ENCODE results near the gene RABGAP1.

The RABGAP1 gene

DNA sequence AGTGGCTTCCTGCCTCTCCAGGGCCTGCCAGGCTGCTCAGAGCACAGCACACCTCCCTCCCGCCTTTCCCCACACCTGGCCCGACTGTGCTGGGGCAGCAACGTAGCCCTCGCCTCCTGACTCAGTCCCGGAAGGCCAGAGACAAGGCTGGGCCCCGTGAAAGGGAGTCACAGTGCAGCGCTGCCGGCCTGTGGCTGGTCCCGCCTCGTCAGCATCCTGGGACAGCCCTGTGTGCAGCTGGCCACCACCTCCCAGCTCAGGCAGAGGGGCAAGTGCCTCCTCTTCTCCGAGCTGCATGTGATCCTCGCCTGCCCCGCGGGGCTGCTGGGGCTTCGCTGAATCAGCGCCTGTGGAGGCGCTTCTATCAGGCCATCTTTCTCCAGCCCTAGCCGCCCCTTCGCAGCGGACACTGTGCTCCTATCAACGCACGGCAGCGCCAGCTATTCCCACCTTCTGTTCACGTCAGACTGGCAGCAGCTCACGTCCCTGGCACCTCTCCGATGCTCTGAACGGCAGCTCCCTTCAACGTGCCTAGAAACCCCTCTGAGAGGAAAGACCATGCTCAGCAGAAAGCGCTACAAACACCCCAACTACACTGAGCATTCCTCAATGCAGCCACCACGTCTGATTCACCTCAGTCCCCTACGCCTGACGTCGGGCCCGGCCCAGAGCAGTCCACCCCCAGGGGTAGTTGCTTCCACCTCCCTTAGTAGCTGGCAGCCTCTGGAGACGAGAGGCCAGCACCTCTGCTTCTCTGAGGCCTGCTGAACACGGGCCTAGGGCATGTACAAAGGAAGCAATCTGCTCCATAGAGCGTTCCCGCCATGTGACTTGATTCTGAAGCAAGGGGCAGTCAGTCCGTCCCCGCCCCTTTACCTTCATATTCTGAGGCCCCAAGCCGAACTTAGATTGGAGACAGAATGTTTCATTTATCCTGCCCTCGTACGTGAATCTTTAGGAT, 171.5 kb downstream of the RABGAP1 start:
- DNase-seq (ENCODE audit: low spot score): no peak

DNA sequence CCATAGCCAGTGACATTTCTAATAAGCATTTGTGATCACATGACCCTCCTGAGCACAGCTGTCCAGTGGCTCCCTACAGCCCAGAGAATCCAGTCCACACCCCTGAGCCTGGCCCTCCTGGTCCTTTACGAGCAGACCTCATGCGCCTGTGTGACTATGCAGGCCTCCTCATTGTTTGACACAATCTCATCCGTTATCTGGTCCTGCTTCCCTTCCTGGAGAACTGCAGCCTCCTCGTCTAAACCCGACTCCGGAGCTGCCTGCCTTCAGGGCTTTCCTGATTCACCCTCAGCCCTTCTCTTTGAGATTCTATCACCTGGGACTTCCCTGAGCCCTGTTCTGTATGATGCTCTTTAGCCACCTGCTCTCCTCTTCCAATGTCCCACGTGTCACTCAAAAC, 172.4 kb downstream of the RABGAP1 start:
- no peak for DNase-seq (ENCODE audit: low spot score)

DNA sequence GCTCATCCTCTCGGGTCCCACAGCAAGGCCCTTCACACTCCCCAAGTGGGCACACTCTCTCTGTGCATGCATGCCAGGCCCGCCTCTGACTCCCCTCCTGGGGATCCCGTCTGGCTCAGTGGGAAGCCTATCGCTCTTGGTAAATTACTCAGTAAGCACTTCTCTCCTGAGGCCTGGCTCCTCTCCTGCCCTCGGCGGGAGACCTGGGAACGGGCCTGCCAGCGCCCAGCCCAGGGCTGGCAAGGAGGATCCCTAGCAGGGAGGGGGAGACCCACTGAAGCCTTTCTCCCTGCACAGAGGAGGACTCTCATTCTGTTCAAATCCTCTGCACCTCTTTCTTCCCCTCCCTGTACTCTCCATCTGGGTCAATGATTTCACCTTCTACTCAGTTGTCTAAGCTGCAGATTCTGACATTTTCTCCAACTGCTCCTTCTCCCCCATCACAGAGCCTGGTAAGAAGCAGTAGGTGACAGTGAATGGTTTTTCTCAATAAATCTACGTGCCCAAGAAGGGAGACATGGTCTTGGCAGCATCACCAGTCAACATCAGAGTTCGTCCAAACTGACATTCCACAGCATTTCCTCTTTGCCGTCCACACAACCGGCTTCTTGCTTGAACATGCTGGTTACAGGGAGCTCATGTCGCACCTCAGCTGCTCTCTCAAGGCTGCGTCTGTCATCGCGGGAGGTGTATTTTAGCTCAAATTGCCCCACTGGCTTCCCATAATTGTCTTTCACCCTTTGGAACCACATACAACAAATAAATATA, 174.5 kb downstream of the RABGAP1 start:
- DNase-seq (ENCODE audit: low spot score): no peak

DNA sequence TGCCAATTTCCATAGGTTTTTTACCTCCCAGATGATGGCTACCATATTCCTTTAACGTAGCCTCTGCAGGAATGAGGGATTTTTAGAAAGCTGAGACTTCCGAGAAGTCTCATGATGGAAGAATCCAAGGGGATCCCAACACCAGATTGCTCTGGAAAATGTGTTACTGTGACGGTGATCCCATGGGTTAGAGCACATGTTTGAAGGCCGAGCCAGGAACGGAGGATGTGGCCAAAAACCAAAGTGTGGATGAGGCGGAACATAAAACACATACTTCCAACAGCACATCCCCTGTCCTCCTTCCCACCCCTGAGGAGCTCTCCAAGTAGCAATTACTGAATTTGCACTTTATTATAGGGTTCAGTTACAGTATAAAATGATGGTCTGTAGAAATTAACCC, 175.2 kb downstream of the RABGAP1 start:
- DNase-seq (ENCODE audit: low spot score): no peak

DNA sequence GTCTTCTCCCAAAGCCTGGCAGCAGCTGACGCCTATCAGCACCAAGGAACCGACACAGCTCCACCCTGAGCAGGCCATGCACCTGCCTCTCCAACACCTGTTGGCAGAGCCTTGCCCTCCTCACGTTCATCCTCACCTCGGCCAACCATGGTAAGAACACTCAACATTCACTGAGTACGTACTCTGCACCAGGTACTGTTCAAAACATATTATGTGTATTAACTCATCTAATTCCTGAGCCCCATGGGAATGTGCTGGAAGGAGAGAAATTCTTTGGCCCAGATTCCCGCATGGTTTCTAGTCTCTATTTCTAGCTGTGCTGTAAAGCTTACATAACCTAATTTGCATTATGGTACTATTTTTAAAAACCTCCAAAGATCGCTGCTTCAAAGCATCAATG, 178.7 kb downstream of the RABGAP1 start:
- no peak for DNase-seq (ENCODE audit: low spot score)

DNA sequence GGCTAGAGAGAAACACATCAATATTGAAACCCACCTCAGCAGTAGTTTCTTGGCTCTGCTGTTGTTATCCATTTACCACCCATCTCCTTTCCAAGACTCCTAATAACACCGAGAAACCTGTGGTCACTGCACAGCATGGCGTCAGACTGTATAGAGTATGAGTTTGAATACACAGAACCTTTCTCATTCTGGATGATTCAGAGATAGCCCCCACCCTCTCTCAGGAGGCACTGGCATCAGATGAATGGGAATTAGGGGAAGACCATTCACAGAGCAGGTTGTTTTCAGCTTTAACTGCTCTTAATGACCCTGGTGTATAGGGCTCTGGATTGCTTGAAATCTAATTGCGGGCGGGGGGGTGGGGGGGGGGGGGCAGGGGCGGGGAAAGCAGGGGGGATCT, 179.3 kb downstream of the RABGAP1 start:
- no peak for DNase-seq (ENCODE audit: low spot score)

DNA sequence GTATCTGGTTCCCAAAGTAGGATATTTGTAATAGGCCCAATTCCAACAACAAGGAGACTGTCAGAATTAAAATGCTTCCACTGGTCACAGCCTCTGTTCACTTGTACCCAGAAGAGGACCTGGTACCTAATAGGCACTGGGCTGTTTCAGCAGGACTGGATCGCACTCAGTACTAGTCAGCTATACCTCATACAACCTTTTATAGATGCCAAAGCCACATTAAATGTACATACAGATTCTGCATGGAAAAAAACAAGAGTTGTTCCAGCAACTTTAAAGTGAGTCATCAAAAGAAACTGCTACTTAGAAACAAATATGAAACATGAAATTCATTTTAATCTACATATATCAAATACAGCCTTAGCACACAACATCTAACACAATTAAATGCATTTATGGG, 180.1 kb downstream of the RABGAP1 start:
- DNase-seq (ENCODE audit: low spot score): no peak

DNA sequence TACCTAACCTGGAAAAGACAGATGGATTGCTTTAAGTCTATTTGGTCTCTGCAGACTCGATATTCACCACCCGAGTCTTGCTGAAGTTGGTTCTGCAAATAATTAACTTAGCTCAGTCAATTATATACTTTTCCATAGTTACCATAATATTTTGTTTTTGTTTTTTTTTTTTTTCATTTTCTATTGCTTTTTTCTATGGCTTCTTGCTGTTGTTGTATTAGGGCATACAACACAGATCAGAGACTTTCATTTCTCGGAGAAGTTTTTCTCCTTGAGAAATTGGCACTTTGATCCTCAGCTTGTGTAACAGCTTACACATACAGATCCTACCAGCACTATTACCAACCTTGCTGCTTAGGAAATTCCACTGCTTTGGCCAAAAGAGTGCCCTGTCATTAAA, 180.6 kb downstream of the RABGAP1 start:
- no peak for DNase-seq (ENCODE audit: low spot score)

DNA sequence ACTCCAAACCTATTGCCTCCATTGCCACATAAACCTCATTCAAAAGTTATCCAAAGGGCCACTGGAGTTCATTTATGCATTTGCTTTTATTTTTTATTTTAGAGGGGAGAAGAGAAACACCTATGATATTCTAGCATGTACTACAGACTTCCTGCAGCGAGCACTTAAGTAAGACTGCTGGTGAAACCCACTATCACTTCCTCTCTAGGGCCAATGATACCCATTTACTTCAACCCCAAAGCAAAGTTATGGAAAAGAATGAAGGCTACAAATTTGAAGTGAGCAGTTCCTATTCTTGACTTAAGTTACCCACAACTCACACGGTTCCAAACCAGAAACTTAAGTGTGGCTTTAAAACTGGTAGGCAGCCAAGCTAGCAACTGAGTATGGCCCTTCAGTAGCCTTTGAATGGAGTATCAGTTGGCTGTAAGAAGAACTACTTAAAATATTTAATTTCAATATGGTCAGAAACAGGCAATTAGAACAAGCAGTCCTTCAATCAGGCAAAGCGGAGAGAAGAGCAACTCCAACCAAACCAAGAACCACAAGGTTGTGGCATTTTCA, 186.8 kb downstream of the RABGAP1 start:
- DNase-seq (ENCODE audit: low spot score): no peak

DNA sequence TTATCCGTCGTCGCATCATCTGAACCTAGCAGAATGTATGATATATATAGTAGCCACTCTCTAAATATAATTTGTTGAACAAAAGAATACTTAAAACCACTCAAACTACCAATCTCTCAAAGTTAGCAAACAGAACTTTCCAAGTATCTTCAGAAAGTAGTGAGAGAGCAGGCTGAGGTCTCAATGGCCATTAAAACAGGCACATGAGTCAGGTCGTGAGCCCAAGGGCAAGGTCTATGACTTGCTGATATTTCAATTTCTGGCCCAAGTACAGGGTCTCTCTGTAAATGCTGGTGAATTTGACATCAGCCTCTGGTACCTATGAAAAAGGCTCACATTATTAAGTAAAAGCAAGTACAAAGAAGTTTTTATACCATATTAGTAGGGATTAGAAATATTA, 187.8 kb downstream of the RABGAP1 start:
- DNase-seq (ENCODE audit: low spot score): no peak

DNA sequence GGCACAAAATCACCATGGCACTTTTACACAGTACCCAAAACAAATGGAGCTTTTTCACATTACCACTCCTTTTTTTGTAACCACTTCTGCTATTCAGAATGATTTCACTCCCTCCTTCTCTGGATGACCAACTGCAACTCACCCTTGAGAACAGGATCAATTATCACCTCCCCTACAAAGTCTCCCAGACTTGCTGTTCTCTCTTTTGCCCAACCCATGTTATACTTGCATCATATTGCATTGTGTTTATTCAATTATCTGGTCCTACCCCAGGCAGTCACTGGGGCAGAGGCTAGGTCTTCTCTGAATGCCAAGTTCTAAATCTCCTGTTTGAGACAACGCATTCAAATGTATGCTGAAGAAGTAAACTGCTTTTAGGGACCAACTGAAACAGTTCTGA, 188.6 kb downstream of the RABGAP1 start:
- no peak for DNase-seq (ENCODE audit: low spot score)

DNA sequence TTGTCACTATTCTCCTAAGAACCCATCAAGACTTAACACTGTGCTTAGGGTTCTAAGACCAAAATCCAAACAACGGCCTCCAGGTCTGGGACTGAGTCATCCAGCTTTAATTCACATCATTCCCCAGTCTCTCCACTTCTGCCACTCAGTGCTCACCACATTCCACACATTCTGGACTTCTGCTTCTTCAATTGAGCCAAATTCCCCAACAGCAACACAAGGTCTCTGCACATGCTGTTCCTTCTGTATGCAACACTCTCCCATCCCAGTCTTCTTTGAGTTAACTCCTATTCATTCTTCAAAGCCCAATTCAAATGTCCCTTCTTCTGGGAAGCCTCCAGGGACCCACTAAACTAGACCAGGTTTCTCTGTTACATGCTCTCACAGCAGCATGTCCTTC, 190.4 kb downstream of the RABGAP1 start:
- no peak for DNase-seq (ENCODE audit: low spot score)

DNA sequence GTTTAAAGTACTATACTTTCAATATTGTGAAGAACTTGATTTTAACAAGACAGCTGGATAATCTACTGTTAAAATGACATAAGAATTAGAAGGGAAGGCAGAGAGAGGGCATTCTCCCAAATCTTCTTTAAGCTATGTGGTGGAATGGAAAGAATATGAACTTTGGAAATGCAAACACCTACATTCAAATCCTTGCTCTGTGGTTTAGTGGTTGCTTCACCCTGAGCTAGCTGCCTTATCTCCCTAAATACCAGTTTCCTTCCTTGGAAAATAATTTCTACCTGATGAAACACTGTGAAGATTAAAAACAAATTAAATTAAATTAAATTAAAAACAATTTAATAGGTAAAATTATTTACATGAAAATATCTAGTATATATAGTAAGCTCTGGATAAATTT, 191.2 kb downstream of the RABGAP1 start:
- no peak for DNase-seq (ENCODE audit: low spot score)

DNA sequence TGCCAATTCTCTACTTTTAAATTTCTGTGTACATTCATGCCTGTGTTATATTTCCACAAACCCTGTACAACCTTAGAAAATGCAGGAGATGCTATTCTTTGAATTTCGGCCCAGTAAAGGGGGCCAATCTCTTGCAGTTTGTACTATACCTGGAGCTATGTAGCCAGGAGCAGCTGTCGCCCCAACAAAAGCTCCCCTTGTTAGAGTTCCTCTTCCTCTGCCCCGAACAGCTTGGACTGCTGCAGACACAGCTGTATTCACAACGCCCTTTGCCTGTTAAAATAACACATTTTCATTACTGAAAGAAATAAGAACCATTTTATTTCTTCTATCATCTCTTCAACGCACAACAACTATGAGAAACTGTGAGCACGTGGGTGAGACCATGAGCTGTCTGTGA, 191.9 kb downstream of the RABGAP1 start:
- DNase-seq (ENCODE audit: low spot score): no peak

DNA sequence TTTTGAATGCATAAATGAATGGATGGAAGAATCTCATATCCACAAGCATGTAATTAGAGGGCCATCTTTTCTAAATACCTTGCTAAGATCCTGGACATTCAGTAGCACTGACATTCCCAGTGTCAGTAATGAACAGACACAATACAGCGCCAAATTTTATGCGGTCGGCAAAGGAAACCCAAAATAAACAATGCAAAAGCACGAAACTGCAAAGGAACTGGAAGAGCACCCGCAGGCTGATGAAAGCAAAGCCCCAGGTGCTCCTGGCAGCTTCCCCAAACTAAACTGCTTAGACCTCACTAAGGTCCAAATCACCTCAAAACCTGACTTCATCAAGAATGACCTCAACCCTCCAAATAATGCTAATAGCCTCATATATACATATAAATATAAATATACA, 194.6 kb downstream of the RABGAP1 start:
- no peak for DNase-seq (ENCODE audit: low spot score)

DNA sequence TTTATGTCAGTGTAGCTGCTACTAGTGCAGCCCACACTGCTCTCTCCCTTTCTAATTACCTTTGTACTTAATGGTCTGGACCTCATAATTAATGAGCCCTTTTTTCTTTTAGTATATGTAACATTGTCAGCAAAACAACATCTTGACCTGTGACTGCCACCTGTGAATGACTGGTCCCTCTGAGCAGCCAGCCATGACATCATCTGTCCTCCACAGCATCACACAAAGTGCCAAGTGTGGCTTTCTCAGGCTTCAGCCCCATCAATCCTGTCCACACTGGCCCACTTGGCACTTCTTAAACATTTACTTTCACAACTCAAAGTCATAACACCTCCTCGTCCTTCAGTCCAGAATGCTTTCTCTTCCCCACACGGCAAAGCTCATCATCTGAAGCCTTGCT, 197.3 kb downstream of the RABGAP1 start:
- DNase-seq (ENCODE audit: low spot score): no peak

DNA sequence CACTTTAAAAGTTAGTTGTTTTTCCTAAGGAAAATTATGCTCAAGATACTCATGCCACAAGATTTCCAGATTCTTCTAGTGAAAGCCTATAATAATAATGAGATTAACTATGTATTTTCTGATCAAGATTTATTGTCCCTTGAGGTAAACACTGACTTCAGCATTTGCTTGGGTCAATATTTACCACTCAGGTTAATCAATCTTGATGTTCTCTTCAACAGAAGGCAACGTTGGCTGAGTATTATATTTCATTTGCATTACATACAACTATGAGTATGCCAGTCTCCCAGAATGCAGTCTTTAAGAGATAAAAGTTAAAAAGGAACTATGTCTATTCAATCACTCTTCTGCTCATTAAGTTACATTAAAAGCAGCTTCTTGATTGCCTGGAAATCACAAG, 208.2 kb downstream of the RABGAP1 start:
- no peak for DNase-seq (ENCODE audit: low spot score)

DNA sequence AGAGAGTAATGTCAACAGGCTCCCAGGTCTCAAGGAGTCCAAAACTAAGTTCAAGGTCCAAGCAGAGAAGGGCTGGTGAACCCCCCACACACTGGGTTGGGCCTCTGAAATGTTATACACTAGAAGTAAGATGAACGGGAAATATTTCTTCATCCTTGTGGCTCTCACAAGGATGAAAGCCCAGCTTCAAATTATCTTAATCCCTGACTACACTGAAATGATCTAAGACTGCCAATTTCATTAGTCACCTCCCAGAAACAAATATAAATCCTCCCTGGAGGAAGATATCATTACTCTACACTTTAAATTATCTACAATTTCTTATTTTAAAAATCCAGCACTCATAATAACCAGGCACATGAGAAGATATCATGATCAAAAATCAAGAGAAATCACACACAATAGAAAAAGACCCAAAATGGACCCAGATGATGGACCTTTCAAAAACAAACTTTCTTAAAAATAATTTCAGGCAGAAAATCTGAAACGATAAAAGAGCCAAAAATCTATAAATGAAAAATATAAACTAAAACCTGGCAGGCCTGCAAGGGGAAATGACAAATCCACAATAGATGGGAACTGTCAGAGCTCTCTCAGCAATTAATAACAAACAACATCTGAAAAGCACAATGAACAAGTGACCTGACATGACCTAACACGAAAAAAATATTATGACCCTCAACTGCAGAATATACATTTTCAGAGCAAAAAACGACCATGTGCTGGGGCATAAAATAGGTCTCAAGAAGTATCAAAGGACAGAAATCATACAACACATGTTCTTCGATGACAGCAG, 210.1 kb downstream of the RABGAP1 start:
- no peak for DNase-seq (ENCODE audit: low spot score)

Measured in D341Med (cell line).